ENCODE results near the gene SPEF1.

The SPEF1 gene

DNA sequence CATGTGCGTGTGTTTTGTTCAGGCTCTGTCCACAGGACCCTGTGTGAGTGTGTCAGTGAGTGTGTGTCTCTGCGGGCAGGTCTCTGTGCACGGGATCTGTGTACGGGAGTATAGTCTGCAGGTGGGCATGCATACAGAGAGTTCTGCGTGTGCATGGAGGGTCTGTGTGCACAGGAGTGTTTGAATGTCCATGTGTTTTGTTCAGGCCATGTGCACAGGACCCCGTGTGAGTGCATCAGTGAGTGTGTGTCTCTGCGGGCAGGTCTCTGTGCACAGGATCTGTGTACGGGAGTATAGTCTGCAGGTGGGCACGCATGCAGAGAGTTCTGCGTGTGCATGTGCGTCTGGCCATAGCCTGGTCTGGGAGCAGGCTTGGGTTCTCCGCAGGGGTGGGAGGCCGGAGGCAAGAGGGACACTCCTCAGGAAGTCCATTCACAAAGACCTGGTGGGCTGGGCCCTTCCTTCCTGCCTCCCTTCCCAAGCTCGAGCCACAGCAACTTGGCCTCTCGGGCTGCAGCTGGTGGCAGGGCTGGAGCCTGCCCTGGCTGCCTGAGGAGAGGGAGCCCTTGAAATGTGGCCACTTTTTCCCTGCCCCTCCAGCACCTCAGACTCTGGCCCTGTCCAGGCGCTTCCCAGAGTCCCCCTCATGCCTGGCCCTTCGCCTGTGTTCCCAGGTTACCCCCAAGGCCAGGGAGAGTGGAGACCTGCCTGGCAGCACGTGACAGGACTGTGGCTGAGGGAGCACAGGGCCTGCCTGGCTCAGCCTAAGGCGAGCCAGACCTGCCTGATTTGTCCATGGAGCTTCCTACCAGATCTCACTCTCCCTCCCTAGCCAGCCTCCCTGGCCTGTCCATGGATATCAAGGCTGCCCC, 42.0 kb downstream of the SPEF1 start:
- Histone ChIP-seq H3K27me3 (ENCODE audit: control insufficient read depth, insufficient read depth, low read length) (peaks cover 7% of the 10 kb centered on the region), H3K9me3 (ENCODE audit: control insufficient read depth, insufficient read depth, low read length) (no peaks in the 10 kb centered on the region), H3K9ac (ENCODE audit: low read depth, low read length) (no peak overlapping the region), H3K4me3 (ENCODE audit: low read depth, low read length) (no peak overlapping the region), H3K36me3 (ENCODE audit: control insufficient read depth, insufficient read depth, low read length) (no peaks in the 10 kb centered on the region), H3K4me1 (ENCODE audit: control insufficient read depth, insufficient read depth, low read length) (no peaks in the 10 kb centered on the region)

- peaks cover 2% of the 10 kb centered on the region for H3K4me1 ChIP-seq (ENCODE audit: control insufficient read depth, insufficient read depth, low read length)
- no peaks in the 10 kb centered on the region for H3K36me3 ChIP-seq (ENCODE audit: control insufficient read depth, insufficient read depth, low read length)
- no peak overlapping the region for H3K9ac ChIP-seq (ENCODE audit: low read depth, low read length)
- H3K4me3 ChIP-seq (ENCODE audit: low read depth, low read length) = no peak overlapping the region
- H3K9me3 ChIP-seq (ENCODE audit: control insufficient read depth, insufficient read depth, low read length) = no peaks in the 10 kb centered on the region
- peaks cover 7% of the 10 kb centered on the region for H3K27me3 ChIP-seq (ENCODE audit: control insufficient read depth, insufficient read depth, low read length)
These were observed 42.9 kb downstream of the SPEF1 start for GRCh38 chr20:3738111-3739053.

DNA sequence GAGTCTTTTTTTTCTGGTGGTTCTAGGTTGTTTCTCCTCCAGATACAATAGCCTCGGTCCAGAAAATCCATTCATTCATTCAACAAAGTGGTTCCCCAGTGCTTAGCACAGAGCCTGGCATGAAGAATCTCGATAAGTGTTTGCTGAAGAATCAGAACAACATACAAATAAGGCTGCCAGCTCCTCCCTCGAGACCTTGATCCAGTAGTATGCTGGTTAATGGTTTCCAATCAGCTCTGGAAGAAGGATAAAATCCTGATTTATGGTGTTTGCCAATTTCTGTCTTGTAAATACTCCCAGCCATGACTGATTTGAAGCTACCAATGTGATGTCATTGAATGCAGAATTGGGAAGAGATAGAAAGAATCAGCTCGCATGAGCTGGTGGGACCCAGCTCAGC, 45.5 kb downstream of the SPEF1 start:
- Histone ChIP-seq H3K27me3 (ENCODE audit: control insufficient read depth, insufficient read depth, low read length) (peaks cover 26% of the 10 kb centered on the region), H3K9ac (ENCODE audit: low read depth, low read length) (no peak overlapping the region), H3K4me3 (ENCODE audit: low read depth, low read length) (no peak overlapping the region)

GRCh38 chr20:3734111-3734843, 47.0 kb downstream of the SPEF1 start:
- H3K4me1 ChIP-seq (ENCODE audit: control insufficient read depth, insufficient read depth, low read length) = peaks cover 2% of the 10 kb centered on the region
- no peak overlapping the region for H3K4me3 ChIP-seq (ENCODE audit: low read depth, low read length)
- peaks cover 28% of the 10 kb centered on the region for H3K27me3 ChIP-seq (ENCODE audit: control insufficient read depth, insufficient read depth, low read length)
- H3K9ac ChIP-seq (ENCODE audit: low read depth, low read length) = no peak overlapping the region
- H3K9me3 ChIP-seq (ENCODE audit: control insufficient read depth, insufficient read depth, low read length) = no peaks in the 10 kb centered on the region
- H3K36me3 ChIP-seq (ENCODE audit: control insufficient read depth, insufficient read depth, low read length) = no peaks in the 10 kb centered on the region

More for the DNA sequence above, 45.5 kb downstream of the SPEF1 start:
- Histone ChIP-seq H3K36me3 (ENCODE audit: control insufficient read depth, insufficient read depth, low read length) (no peaks in the 10 kb centered on the region), H3K4me1 (ENCODE audit: control insufficient read depth, insufficient read depth, low read length) (peaks cover 2% of the 10 kb centered on the region), H3K9me3 (ENCODE audit: control insufficient read depth, insufficient read depth, low read length) (no peaks in the 10 kb centered on the region)

DNA sequence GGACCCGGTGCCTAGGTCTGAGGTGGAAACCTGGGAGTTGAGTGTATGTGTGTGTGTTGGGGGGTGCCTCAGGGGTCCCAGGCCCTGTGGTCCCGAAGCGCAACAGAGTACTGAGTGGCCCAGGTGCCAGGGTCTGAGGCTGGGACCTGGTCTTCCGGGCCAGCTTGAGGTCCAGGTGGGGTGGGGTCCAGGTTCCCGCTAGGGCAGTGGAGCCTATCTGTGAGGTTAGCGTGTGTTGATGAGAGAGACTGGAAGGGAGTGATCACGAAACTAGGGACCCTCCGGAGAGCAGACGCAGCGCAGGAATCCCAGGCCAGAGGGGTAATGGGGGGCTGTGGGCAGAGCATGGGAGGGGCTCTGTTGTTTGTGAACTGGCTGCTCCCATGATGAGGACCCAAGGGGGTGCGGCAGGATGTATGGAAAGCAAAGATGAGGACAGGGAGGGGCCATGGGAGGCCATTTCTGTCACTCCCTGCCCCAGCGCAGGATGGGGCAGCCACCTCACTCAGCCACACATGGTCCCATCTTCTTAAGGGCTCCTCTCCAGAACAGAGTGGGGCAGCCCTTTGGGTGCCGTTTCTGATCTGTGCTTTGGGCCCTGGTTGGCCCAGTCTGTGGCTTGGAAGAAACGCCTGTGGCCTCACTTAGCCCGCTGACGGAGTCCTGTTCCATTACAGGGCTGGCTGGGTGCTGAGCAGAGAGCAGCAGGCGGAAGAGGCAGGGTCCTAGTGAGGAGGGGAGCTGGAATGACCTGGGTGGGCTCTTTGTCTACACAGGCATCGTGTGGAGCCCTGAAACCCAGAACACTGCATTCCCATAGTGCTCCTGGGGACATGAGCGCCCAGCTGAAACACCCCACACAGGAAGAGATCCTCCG, 47.9 kb downstream of the SPEF1 start:
- Histone ChIP-seq H3K9ac (ENCODE audit: low read depth, low read length) (peak overlapping the region; percentile 47), H3K9me3 (ENCODE audit: control insufficient read depth, insufficient read depth, low read length) (no peaks in the 10 kb centered on the region), H3K4me1 (ENCODE audit: control insufficient read depth, insufficient read depth, low read length) (peaks cover 2% of the 10 kb centered on the region), H3K27me3 (ENCODE audit: control insufficient read depth, insufficient read depth, low read length) (peaks cover 31% of the 10 kb centered on the region), H3K36me3 (ENCODE audit: control insufficient read depth, insufficient read depth, low read length) (no peaks in the 10 kb centered on the region), H3K4me3 (ENCODE audit: low read depth, low read length) (peak overlapping the region; percentile 30)

DNA sequence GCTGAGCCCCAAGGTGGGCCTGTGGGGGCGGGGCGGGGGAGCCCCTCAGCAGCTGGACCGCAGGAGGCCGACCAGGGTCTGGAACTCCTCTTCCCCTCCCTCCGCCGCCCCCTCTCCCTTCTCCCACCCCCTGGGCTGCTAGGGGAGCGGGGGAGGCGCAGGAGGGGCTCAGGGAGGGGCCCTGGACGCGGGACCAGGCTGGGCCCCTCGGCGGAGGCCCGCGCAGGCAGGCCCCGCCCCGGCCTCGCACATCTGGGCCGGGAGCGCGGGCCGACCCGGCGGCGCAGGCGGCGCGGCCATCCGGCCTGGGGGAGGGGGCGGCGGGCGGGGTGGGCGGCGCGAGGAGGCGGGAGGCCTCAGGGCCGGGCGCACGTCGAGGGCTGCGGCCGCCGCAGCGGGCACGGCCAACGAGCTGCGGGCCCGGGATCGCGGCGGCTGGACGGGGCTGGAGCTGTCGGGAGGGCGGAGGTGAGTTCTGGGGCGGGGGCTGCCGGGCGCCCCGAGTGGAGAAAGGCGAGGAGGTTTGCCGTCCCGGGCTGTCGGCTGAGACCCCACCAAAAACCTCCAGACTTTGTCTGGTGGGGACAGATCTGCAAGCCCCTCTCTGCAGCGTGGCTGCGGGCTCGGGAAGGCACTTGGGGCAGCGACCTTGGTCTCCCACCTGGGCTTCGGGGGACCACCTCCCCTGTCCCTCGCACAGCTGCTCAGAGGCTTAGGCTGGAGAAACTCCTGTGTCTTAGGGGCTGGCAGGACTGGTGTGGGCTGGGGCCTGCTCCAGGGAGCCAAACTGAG, 48.7 kb downstream of the SPEF1 start, which contains the start of gene HSPA12B:
Gene HSPA12B, plus strand, starts transcription at position 359 of the 792 bp plus-strand sequence. CDS start 5,990 bp downstream, outside the sequence.
- H3K4me3 ChIP-seq (ENCODE audit: low read depth, low read length) = peak within 1 kb of the TSS; percentile 30
- H3K27me3 ChIP-seq (ENCODE audit: control insufficient read depth, insufficient read depth, low read length) = peaks cover 39% of the 10 kb centered on the region
- H3K9me3 ChIP-seq (ENCODE audit: control insufficient read depth, insufficient read depth, low read length) = no peaks in the 10 kb centered on the region
- H3K9ac ChIP-seq (ENCODE audit: low read depth, low read length) = peak within 1 kb of the TSS; percentile 54
- no peaks in the 10 kb centered on the region for H3K36me3 ChIP-seq (ENCODE audit: control insufficient read depth, insufficient read depth, low read length)
- peaks cover 2% of the 10 kb centered on the region for H3K4me1 ChIP-seq (ENCODE audit: control insufficient read depth, insufficient read depth, low read length)

DNA sequence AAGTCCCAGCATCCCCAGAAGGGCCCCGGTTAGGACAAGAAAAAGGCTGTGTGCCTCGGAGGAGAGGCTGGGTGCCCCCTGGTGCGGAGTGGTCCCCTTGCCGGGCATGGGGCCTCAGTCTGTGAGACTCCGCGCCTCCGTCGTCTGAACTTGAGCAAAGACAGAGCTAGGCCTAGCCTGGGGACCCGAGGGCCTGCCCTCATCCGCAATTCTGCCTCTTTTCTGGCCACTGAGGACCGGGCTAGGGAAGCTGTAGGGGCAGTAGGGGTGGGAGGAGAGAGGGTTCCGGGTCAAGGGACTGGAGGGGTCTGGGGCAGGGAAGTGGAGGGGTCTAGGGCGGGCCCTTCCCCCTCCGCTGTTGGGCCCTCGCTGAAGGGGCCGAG, 49.3 kb downstream of the SPEF1 start:
- H3K4me1 ChIP-seq (ENCODE audit: control insufficient read depth, insufficient read depth, low read length) = peaks cover 2% of the 10 kb centered on the region
- peaks cover 45% of the 10 kb centered on the region for H3K27me3 ChIP-seq (ENCODE audit: control insufficient read depth, insufficient read depth, low read length)
- no peaks in the 10 kb centered on the region for H3K9me3 ChIP-seq (ENCODE audit: control insufficient read depth, insufficient read depth, low read length)
- H3K9ac ChIP-seq (ENCODE audit: low read depth, low read length) = peak overlapping the region; percentile 54
- no peaks in the 10 kb centered on the region for H3K36me3 ChIP-seq (ENCODE audit: control insufficient read depth, insufficient read depth, low read length)
- no peak overlapping the region for H3K4me3 ChIP-seq (ENCODE audit: low read depth, low read length)

GRCh38 chr20:3730803-3731672, 50.2 kb downstream of the SPEF1 start:
- H3K9me3 ChIP-seq (ENCODE audit: control insufficient read depth, insufficient read depth, low read length) = no peaks in the 10 kb centered on the region
- no peaks in the 10 kb centered on the region for H3K36me3 ChIP-seq (ENCODE audit: control insufficient read depth, insufficient read depth, low read length)
- H3K27me3 ChIP-seq (ENCODE audit: control insufficient read depth, insufficient read depth, low read length) = peaks cover 46% of the 10 kb centered on the region
- H3K4me1 ChIP-seq (ENCODE audit: control insufficient read depth, insufficient read depth, low read length) = peaks cover 2% of the 10 kb centered on the region
- no peak overlapping the region for H3K9ac ChIP-seq (ENCODE audit: low read depth, low read length)
- H3K4me3 ChIP-seq (ENCODE audit: low read depth, low read length) = no peak overlapping the region

- Histone ChIP-seq H3K27me3 (ENCODE audit: control insufficient read depth, insufficient read depth, low read length) (peaks cover 45% of the 10 kb centered on the region), H3K36me3 (ENCODE audit: control insufficient read depth, insufficient read depth, low read length) (no peaks in the 10 kb centered on the region), H3K9me3 (ENCODE audit: control insufficient read depth, insufficient read depth, low read length) (no peaks in the 10 kb centered on the region), H3K4me1 (ENCODE audit: control insufficient read depth, insufficient read depth, low read length) (peaks cover 2% of the 10 kb centered on the region), H3K9ac (ENCODE audit: low read depth, low read length) (no peak overlapping the region), H3K4me3 (ENCODE audit: low read depth, low read length) (no peak overlapping the region)
These were observed 51.3 kb downstream of the SPEF1 start for GRCh38 chr20:3729811-3730540.
